GM23338 (cell line): Measurements from ENCODE around the gene CHN2.

Experiments
- EZH2 ChIP-seq: fragments of 200-600 bp; sonication (generic); IDR thresholded peaks from one replicate; pipeline ENCODE4 v1.8.0; 2017; ENCODE audit warnings: antibody characterized with exemption, mild to moderate bottlenecking, low read depth; ENCODE audit not compliant: unreplicated experiment
- POLR2AphosphoS5 ChIP-seq: IDR thresholded peaks from 2 replicates; pipeline ENCODE4 v1.6.1; 2016; ENCODE audit warnings: antibody characterized with exemption, low read depth
- TF ChIP-seq, protein P1 (sequence below), 2 experiments: fragments of 200-600 bp in 1 of 2; sonication (generic) in 1 of 2; conservative IDR thresholded peaks; 2 replicates each; pipeline versions ENCODE4 v1.5.1 to v1.6.1; 2016 to 2017; ENCODE audit warnings: antibody characterized with exemption in 2 of 2, low read depth in 2 of 2, mild to moderate bottlenecking in 2 of 2, moderate library complexity in 1 of 2

DNA sequence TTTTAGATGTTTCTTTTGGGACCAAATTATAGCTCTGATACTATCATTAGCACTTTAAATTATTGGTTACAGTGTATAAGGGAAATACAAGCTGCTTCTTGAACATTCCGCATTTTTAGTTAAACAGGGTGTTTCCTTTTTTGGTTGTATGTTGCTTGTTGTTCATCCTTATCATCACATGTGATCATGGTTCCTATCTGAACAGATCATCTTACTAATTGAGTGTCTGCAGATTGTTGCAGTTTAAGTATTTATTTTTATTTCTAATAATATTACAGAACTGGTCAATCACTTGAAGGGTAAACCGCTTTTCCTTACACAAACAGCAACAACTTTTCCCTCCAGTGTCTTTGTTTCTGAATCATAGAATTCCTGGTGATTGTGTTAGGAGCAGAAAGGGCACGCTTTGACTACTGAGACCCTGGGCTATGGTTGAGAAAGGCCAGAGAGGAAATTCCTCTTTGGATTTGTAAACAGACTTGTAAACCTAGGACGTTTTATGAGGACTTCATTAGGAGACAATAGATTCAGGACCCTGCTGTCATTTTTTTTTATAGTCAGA is 37.2 kb downstream of the CHN2 start:
- TF ChIP-seq, protein P1, sequence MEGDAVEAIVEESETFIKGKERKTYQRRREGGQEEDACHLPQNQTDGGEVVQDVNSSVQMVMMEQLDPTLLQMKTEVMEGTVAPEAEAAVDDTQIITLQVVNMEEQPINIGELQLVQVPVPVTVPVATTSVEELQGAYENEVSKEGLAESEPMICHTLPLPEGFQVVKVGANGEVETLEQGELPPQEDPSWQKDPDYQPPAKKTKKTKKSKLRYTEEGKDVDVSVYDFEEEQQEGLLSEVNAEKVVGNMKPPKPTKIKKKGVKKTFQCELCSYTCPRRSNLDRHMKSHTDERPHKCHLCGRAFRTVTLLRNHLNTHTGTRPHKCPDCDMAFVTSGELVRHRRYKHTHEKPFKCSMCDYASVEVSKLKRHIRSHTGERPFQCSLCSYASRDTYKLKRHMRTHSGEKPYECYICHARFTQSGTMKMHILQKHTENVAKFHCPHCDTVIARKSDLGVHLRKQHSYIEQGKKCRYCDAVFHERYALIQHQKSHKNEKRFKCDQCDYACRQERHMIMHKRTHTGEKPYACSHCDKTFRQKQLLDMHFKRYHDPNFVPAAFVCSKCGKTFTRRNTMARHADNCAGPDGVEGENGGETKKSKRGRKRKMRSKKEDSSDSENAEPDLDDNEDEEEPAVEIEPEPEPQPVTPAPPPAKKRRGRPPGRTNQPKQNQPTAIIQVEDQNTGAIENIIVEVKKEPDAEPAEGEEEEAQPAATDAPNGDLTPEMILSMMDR (conservative IDR thresholded peaks at IDR 0.05; ENCODE audit: low read depth in 2 of 2) = no peak
- TF ChIP-seq EZH2 = no peak
- TF ChIP-seq POLR2AphosphoS5 = no peak
